ENCODE measurements around the gene PRCP.

The PRCP gene

DNA sequence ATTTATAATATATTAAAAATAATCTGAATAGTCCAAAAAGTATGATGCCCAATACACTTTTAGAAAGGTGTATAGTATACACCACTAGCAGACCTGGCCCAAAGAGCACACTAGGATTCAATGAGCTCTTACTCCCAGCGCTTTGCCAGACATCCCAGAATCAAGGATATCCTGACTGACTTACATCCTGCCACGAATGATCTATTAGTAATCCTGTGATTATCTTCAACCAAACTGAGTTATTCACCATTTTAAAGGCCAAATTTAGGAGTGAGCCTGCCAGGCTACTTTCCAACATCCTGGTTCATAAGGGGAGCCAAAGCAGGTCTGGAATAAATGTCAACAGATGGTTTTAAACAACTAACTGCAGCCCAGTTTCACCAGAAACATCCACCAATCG lies 105.7 kb downstream of the PRCP start:
- Histone ChIP-seq H3K27ac (ENCODE audit: low read length, poor library complexity, severe bottlenecking) (no peak overlapping the region), H4K8ac (ENCODE audit: low read length) (no peak overlapping the region), H3K9me3 (ENCODE audit: control insufficient read depth, low read length) (no peaks in the 10 kb centered on the region), H2BK5ac (ENCODE audit: low read depth, low read length, poor library complexity, severe bottlenecking) (no peak overlapping the region), H3K18ac (ENCODE audit: low read depth in 1 of 2, low read length in 2 of 2) (no peak overlapping the region), H2BK120ac (ENCODE audit: low read depth, low read length) (no peak overlapping the region), H2BK15ac (ENCODE audit: low read depth, poor library complexity, severe bottlenecking) (no peak overlapping the region), H2BK12ac (ENCODE audit: low read length in 2 of 2) (no peak overlapping the region), H4K91ac (ENCODE audit: low read length) (no peak overlapping the region), H3K23ac (ENCODE audit: low read length in 2 of 2) (no peak overlapping the region), H3K4me2 (ENCODE audit: low read length, poor library complexity, severe bottlenecking) (no peak overlapping the region), H3K27me3 (ENCODE audit: control insufficient read depth in 1 of 2, insufficient read depth in 1 of 2, low read length in 2 of 2) (peaks cover 0 to 7% of the 10 kb centered on the region in 2 experiments), H2AFZ (ENCODE audit: low read depth, low read length) (no peak overlapping the region), H3K14ac (ENCODE audit: low read length in 2 of 2) (no peak overlapping the region), H3K36me3 (ENCODE audit: control insufficient read depth in 1 of 2, insufficient read depth in 2 of 2, low read depth in 1 of 2, low read length in 2 of 2) (no peaks in the 10 kb centered on the region), H3K4me1 (ENCODE audit: control insufficient read depth, insufficient read depth, low read depth, low read length) (no peaks in the 10 kb centered on the region), H2AK5ac (ENCODE audit: low read length, severe bottlenecking) (no peak overlapping the region), H3K4ac (ENCODE audit: low read depth in 1 of 2, low read length in 2 of 2) (no peak overlapping the region), H3K4me3 (ENCODE audit: insufficient read depth in 1 of 2, low read depth in 1 of 2, low read length in 2 of 2) (no peak overlapping the region), H3K79me1 (replicated peaks; ENCODE audit: low read length, poor library complexity, severe bottlenecking) (no peaks in the 10 kb centered on the region), H3K9ac (ENCODE audit: low read length) (no peak overlapping the region)
- WGBS = 88% methylated on average over 3 of the region's 3 CpGs
- no peak for DNase-seq

DNA sequence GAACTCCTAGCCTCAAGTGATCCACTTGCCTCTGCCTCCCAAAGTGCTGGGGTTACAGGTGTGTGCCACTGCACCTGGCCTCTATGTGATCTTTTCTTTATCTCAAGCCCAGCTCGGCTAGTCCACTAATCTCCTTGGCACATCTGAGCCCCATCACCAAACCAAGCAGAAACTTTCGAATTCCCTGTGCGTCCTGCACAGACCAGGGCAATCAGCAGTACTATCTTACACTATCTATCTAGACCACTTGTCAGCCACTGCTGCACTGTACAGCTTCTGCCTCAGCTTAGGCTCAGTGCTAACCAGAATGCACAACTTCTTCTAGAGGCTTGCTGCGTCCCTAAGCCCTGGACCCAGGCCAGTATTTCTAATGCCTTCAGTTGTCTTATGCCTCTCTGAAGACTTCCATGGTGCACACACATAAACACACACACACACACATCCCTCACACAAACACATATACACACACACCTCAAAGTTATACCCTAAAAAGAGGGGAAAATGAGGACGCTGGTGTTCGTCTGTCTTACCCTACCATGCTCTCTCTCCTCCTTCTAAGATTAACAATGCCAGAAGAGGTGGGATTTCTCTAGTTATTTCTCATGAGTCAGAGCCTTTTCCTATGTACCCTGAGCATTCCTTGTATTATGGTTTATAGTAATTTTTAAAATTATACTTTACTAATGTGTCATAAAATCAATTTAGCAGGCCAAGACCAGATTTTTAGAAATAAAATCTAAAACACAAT lies 107.2 kb downstream of the PRCP start:
- Histone ChIP-seq H2BK12ac (ENCODE audit: low read length in 2 of 2) (no peak overlapping the region), H2AFZ (ENCODE audit: low read depth, low read length) (no peak overlapping the region), H3K36me3 (ENCODE audit: control insufficient read depth in 1 of 2, insufficient read depth in 2 of 2, low read depth in 1 of 2, low read length in 2 of 2) (no peaks in the 10 kb centered on the region), H3K4me2 (ENCODE audit: low read length, poor library complexity, severe bottlenecking) (no peak overlapping the region), H3K79me1 (replicated peaks; ENCODE audit: low read length, poor library complexity, severe bottlenecking) (no peaks in the 10 kb centered on the region), H3K4ac (ENCODE audit: low read depth in 1 of 2, low read length in 2 of 2) (no peak overlapping the region), H2BK15ac (ENCODE audit: low read depth, poor library complexity, severe bottlenecking) (no peak overlapping the region), H3K14ac (ENCODE audit: low read length in 2 of 2) (no peak overlapping the region), H3K4me1 (ENCODE audit: control insufficient read depth, insufficient read depth, low read depth, low read length) (no peaks in the 10 kb centered on the region), H3K27ac (ENCODE audit: low read length, poor library complexity, severe bottlenecking) (no peak overlapping the region), H4K8ac (ENCODE audit: low read length) (no peak overlapping the region), H3K23ac (ENCODE audit: low read length in 2 of 2) (no peak overlapping the region), H2BK5ac (ENCODE audit: low read depth, low read length, poor library complexity, severe bottlenecking) (no peak overlapping the region), H2AK5ac (ENCODE audit: low read length, severe bottlenecking) (no peak overlapping the region), H3K4me3 (ENCODE audit: insufficient read depth in 1 of 2, low read depth in 1 of 2, low read length in 2 of 2) (no peak overlapping the region), H3K9ac (ENCODE audit: low read length) (no peak overlapping the region), H4K91ac (ENCODE audit: low read length) (no peak overlapping the region), H3K27me3 (ENCODE audit: control insufficient read depth in 1 of 2, insufficient read depth in 1 of 2, low read length in 2 of 2) (peaks cover 0 to 2% of the 10 kb centered on the region in 2 experiments), H3K9me3 (ENCODE audit: control insufficient read depth, low read length) (no peaks in the 10 kb centered on the region), H2BK120ac (ENCODE audit: low read depth, low read length) (no peak overlapping the region), H3K18ac (ENCODE audit: low read depth in 1 of 2, low read length in 2 of 2) (no peak overlapping the region)
- no peak for DNase-seq
- 93% methylated on average over 4 of the region's 6 CpGs for WGBS

DNA sequence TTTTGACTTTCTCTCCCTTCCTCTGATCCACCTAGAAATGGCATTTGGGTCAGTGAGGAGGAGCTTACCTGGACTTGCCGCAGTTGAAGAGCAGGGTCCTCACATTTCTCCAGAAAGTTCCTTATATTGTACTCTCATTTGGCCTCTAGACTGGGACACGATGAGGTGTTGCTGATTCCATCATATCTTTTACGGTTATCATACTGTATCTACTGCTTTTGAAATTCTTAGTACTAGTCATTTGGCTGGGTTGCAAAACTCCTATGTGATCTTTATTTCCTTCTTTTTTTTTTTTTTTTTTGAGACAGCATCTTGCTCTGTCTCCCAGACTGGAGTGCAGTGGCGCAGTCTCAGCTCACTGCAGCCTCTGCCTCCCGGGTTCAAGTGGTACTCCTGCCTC lies 107.9 kb downstream of the PRCP start:
- no peak overlapping the region for H3K4ac ChIP-seq (ENCODE audit: low read depth in 1 of 2, low read length in 2 of 2)
- no peak overlapping the region for H2AK5ac ChIP-seq (ENCODE audit: low read length, severe bottlenecking)
- H3K79me1 ChIP-seq (replicated peaks; ENCODE audit: low read length, poor library complexity, severe bottlenecking) = no peaks in the 10 kb centered on the region
- no peak overlapping the region for H3K18ac ChIP-seq (ENCODE audit: low read depth in 1 of 2, low read length in 2 of 2)
- H3K27me3 ChIP-seq (ENCODE audit: control insufficient read depth in 1 of 2, insufficient read depth in 1 of 2, low read length in 2 of 2) = no peaks in the 10 kb centered on the region
- no peak for DNase-seq
- no peak overlapping the region for H4K91ac ChIP-seq (ENCODE audit: low read length)
- H4K8ac ChIP-seq (ENCODE audit: low read length) = no peak overlapping the region
- no peak overlapping the region for H2BK15ac ChIP-seq (ENCODE audit: low read depth, poor library complexity, severe bottlenecking)
- no peak overlapping the region for H2BK5ac ChIP-seq (ENCODE audit: low read depth, low read length, poor library complexity, severe bottlenecking)
- H3K4me3 ChIP-seq (ENCODE audit: insufficient read depth in 1 of 2, low read depth in 1 of 2, low read length in 2 of 2) = no peak overlapping the region
- WGBS = 75% methylated on average over 2 of the region's 5 CpGs
- no peak overlapping the region for H3K9ac ChIP-seq (ENCODE audit: low read length)
- H3K14ac ChIP-seq (ENCODE audit: low read length in 2 of 2) = no peak overlapping the region
- no peak overlapping the region for H3K4me2 ChIP-seq (ENCODE audit: low read length, poor library complexity, severe bottlenecking)
- H2BK12ac ChIP-seq (ENCODE audit: low read length in 2 of 2) = no peak overlapping the region
- H3K4me1 ChIP-seq (ENCODE audit: control insufficient read depth, insufficient read depth, low read depth, low read length) = no peaks in the 10 kb centered on the region
- no peak overlapping the region for H2BK120ac ChIP-seq (ENCODE audit: low read depth, low read length)
- H3K23ac ChIP-seq (ENCODE audit: low read length in 2 of 2) = no peak overlapping the region
- H3K27ac ChIP-seq (ENCODE audit: low read length, poor library complexity, severe bottlenecking) = no peak overlapping the region
- no peak overlapping the region for H2AFZ ChIP-seq (ENCODE audit: low read depth, low read length)
- no peaks in the 10 kb centered on the region for H3K9me3 ChIP-seq (ENCODE audit: control insufficient read depth, low read length)
- no peaks in the 10 kb centered on the region for H3K36me3 ChIP-seq (ENCODE audit: control insufficient read depth in 1 of 2, insufficient read depth in 2 of 2, low read depth in 1 of 2, low read length in 2 of 2)

DNA sequence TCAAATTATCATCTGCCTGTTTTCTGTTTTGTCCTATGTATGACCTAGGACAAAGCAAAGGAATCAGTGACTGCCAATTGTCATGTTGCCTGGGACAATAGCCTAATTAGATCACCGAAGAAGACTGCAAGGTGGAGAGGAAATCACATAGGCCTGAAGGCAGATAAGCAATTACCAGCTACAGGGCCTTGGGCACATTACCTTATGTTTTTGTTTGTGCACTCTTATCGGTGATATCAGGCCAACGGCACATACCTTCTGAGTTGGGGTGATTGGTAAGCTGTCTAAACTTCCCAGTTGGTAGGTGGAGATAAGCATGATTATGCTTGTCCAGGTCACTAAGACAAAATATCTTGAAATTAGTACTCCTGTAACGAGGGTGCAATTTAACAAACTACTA lies 108.5 kb downstream of the PRCP start:
- Histone ChIP-seq H2AK5ac (ENCODE audit: low read length, severe bottlenecking) (no peak overlapping the region), H2BK120ac (ENCODE audit: low read depth, low read length) (no peak overlapping the region), H3K27me3 (ENCODE audit: control insufficient read depth in 1 of 2, insufficient read depth in 1 of 2, low read length in 2 of 2) (no peaks in the 10 kb centered on the region), H2BK12ac (ENCODE audit: low read length in 2 of 2) (no peak overlapping the region), H3K14ac (ENCODE audit: low read length in 2 of 2) (no peak overlapping the region), H4K8ac (ENCODE audit: low read length) (no peak overlapping the region), H3K4ac (ENCODE audit: low read depth in 1 of 2, low read length in 2 of 2) (no peak overlapping the region), H3K4me3 (ENCODE audit: insufficient read depth in 1 of 2, low read depth in 1 of 2, low read length in 2 of 2) (no peak overlapping the region), H3K4me1 (ENCODE audit: control insufficient read depth, insufficient read depth, low read depth, low read length) (no peaks in the 10 kb centered on the region), H4K91ac (ENCODE audit: low read length) (no peak overlapping the region), H3K4me2 (ENCODE audit: low read length, poor library complexity, severe bottlenecking) (no peak overlapping the region), H2BK5ac (ENCODE audit: low read depth, low read length, poor library complexity, severe bottlenecking) (no peak overlapping the region), H2AFZ (ENCODE audit: low read depth, low read length) (no peak overlapping the region), H3K18ac (ENCODE audit: low read depth in 1 of 2, low read length in 2 of 2) (no peak overlapping the region), H2BK15ac (ENCODE audit: low read depth, poor library complexity, severe bottlenecking) (no peak overlapping the region), H3K9me3 (ENCODE audit: control insufficient read depth, low read length) (no peaks in the 10 kb centered on the region), H3K79me1 (replicated peaks; ENCODE audit: low read length, poor library complexity, severe bottlenecking) (no peaks in the 10 kb centered on the region), H3K27ac (ENCODE audit: low read length, poor library complexity, severe bottlenecking) (no peak overlapping the region), H3K23ac (ENCODE audit: low read length in 2 of 2) (no peak overlapping the region), H3K9ac (ENCODE audit: low read length) (no peak overlapping the region), H3K36me3 (ENCODE audit: control insufficient read depth in 1 of 2, insufficient read depth in 2 of 2, low read depth in 1 of 2, low read length in 2 of 2) (no peaks in the 10 kb centered on the region)
- WGBS = 84% methylated on average over 3 of the region's 4 CpGs
- no peak for DNase-seq
